ENCODE data around the gene FAM163A. TPM values are rescaled to one million over a fixed set of nuclear protein-coding genes. Genes with fewer than 3 reads are reported as not detected.

The FAM163A gene
- total and polyA plus RNA-seq, 9 of the 15 experiments (the other 6 are each of a cell fraction or from before 2014, with no cell fraction given) = not detected

DNA sequence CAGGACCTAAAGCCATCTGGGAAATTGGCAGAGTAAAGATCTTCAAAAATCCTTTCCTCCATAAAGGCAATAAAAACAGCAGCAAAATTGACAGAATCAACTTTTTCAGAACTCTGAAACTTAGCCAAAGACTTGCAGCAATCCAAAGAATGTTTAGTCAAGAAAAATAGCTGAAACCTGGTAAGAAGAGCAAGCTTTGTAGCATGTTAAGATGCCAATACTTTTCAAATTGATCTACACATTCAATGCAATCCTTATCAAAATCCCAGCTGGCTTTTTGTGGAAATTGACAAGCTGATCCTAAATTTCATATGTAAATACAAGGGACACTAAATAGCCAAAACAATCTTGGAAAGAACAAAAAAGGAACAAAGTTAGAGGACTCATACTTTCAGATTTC is 23.8 kb upstream of the FAM163A start (continued):
- TF ChIP-seq, protein P1, sequence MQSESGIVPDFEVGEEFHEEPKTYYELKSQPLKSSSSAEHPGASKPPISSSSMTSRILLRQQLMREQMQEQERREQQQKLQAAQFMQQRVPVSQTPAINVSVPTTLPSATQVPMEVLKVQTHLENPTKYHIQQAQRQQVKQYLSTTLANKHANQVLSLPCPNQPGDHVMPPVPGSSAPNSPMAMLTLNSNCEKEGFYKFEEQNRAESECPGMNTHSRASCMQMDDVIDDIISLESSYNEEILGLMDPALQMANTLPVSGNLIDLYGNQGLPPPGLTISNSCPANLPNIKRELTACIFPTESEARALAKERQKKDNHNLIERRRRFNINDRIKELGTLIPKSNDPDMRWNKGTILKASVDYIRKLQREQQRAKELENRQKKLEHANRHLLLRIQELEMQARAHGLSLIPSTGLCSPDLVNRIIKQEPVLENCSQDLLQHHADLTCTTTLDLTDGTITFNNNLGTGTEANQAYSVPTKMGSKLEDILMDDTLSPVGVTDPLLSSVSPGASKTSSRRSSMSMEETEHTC (IDR thresholded peaks at IDR 0.05) = no peak
- TF ChIP-seq, protein P2, sequence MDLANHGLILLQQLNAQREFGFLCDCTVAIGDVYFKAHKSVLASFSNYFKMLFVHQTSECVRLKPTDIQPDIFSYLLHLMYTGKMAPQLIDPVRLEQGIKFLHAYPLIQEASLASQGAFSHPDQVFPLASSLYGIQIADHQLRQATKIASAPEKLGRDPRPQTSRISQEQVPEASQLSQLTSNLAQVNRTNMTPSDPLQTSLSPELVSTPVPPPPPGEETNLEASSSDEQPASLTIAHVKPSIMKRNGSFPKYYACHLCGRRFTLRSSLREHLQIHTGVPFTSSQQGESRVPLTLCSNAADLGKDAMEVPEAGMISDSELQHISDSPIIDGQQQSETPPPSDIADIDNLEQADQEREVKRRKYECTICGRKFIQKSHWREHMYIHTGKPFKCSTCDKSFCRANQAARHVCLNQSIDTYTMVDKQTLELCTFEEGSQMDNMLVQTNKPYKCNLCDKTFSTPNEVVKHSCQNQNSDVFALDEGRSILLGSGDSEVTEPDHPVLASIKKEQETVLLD (IDR thresholded peaks at IDR 0.05) = no peak
- TF ChIP-seq ZNF785 (CRISPR knock-in tag; IDR thresholded peaks at IDR 0.05) (no peak), FUS (optimal IDR thresholded peaks at IDR 0.05; ENCODE audit: low read depth, low read length) (no peak), HIVEP1 (CRISPR knock-in tag; IDR thresholded peaks at IDR 0.05) (no peak), ZNF311 (CRISPR knock-in tag; IDR thresholded peaks at IDR 0.05) (no peak), TSC22D4 (tag; IDR thresholded peaks at IDR 0.05) (no peak), GTF2F1 (IDR thresholded peaks at IDR 0.05; ENCODE audit: low read depth, low read length) (no peak), PCBP1 (IDR thresholded peaks at IDR 0.05; ENCODE audit: low read depth, low read length, poor library complexity, severe bottlenecking) (no peak), POLR2G (IDR thresholded peaks at IDR 0.05; ENCODE audit: low read depth, low read length) (no peak)
